ENCODE results near the gene NUCB1. TPM values are rescaled to one million over a fixed set of nuclear protein-coding genes. Genes with fewer than 3 reads are reported as not detected.

The NUCB1 gene
- total RNA-seq (2022; extraction: Qiagen RNA extraction) = 199 to 226 TPM (median 220 TPM) in 5 replicates

DNA sequence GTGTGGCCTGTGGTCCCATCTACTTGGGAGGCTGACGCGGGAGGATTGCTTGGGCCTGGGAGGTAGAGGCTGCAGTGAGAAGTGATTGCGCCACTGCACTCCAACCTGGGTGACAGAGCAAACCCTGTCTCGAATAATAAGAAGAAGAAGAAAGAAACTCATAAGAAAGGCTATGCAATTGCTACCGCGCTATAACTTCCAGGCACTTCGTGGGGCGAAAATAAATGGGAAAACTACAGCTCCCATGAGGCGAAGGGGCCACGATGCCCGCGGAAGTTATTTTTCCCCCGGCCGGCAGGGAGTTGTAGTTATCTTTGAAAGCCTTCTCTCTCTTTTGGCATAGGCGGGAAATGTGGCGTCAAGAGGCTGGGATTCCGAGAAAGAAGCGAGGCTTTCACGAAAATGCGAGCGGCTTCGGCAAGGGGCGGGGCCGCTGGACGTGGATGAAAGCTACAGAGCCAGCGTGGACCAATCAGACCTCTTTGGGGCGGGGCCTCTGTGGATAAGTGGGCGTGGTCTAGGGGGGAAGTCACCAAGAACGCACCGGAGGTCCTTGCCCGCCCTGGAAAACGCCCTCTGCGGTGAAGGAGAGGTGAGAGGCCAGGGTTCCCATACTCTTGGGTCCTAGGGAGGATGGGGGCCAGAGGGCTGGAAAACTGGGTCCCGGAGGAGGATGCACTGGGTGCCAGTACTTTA is at the start of gene NUCB1:
Gene NUCB1 (plus strand): TSS at position 532 of the 696 bp plus-strand sequence. CDS start 485 bp downstream, outside the sequence.

DNA sequence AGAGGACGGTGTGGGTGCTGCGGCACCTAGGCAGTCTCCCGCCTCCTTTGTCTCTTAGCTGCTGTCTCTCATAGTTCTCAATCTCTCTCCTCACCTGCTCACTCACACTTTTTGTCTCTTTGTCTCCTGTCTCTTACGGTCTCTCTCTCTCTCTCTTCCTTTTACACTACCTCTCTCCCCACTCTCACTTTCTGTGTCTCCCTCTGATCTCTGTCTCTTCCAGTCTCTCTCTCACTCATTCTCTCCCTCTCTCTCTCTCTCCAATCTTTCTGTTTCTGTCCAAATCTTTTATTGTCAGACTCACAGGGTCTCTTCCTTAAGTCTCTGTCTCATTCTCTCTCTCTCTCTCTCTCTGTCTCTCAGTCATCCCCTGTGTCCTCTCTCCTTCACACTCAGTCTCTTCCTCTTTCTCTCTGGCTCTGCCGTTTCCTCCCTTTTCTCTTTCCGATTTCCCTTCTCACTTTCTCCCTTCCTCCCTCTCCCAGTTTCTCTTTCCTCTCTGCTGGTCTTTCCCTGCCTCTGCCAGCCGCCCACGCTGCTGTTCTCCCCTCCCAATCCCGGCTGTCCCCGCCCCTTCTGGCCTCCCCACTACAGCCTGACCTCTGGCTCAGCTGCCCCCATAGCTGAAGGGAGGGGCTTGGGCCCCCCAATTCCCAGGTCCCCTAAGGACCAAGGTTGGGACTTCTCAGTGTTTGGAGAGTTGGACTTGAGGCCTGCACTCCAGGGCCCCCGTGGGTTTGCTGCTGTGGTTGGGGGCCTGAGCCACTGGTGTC is 31.8 kb upstream of the NUCB1 start, which contains the start of gene PLEKHA4:
Gene PLEKHA4 (minus strand): TSS at position 504 of the 773 bp plus-strand sequence. CDS start 997 bp downstream, outside the sequence.

DNA sequence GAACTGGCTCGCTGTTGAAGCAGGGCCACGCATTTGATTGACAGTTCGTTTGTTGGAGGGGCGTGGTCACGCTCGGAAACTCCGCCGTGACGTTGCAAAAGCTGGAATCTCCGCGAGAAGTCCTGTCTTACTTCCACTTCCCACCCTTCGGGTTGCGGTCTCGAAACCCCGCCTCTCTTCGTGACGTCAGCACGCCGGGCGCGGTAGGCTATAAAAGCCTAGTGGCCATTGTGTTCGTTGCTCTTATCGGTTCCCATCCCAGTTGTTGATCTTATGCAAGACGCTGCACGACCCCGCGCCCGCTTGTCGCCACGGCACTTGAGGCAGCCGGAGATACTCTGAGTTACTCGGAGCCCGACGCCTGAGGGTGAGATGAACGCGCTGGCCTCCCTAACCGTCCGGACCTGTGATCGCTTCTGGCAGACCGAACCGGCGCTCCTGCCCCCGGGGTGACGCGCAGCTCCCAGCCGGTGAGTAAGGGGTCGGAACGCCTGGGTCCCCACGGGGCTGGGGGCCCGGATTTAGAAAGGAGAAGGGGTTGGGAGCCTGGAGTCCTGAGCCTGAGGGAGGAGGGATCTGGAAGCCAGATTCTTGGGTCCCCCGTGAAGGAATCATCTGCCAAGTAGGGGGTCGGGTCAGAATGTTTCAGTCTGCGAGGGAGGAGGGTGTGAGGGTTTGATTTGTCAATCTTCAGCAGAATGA is 27.8 kb upstream of the NUCB1 start, which contains the start of gene PPP1R15A:
Gene PPP1R15A (plus strand): TSS at position 240 of the 702 bp plus-strand sequence. CDS start 813 bp downstream, outside the sequence.

GRCh38 chr19:48933382-48933932 is 33.3 kb downstream of the NUCB1 start, which contains the start of gene DHDH:
Gene DHDH (plus strand): TSS chr19:48933699. CDS start chr19:48933722, 23 bp downstream.

DNA sequence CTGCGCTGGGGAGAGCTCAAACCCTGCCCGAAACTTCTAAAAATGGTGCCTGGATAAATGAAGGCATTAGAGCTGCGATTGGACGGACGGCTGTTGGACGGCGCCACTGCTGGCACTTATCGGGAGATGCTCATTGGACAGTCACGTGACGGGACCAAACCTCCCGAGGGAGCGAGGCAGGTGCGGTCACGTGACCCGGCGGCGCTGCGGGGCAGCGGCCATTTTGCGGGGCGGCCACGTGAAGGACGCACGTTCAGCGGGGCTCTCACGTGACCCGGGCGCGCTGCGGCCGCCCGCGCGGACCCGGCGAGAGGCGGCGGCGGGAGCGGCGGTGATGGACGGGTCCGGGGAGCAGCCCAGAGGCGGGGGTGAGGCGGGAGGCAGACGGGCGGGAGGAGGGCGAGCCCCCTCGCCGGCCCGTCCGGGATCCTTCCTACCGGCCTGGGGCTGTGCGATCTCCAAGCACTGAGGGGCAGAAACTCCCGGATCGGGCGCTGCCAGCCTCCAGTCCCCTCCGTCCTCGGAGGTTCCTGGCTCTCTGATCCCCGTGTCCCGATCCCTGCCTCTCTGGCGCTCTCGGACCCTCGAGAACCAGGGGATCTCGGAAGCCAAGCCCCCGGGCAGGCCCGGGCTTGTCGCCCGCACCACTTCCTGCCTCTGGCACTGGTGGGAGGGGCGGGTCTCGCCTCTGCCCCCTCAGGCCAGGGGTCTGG is 54.6 kb downstream of the NUCB1 start, which contains the start of gene BAX:
Gene BAX (plus strand): TSS at position 281 of the 713 bp plus-strand sequence. CDS start 54 bp downstream, at position 335.

GRCh38 chr19:48965040-48965805 is 65.1 kb downstream of the NUCB1 start, which contains the start of gene FTL:
Gene FTL (plus strand): TSS chr19:48965309. CDS start chr19:48965508, 199 bp downstream.

Other genes starting within 250 kb of the NUCB1 start
- 0.17 to 0.30 TPM (median 0.28 TPM) in 4 of 5 replicates, not detected in the other for gene NTN5, start 227.3 kb upstream of the NUCB1 start, total RNA-seq (2022; extraction: Qiagen RNA extraction)
- gene FUT2, start 204.3 kb upstream of the NUCB1 start, total RNA-seq (2022; extraction: Qiagen RNA extraction) = not detected in 5 replicates
- 0.47 to 0.76 TPM (median 0.61 TPM) in 5 replicates for gene MAMSTR, start 180.6 kb upstream of the NUCB1 start, total RNA-seq (2022; extraction: Qiagen RNA extraction)
- 0.32 to 0.65 TPM (median 0.57 TPM) in 5 replicates for gene RASIP1, start 159.7 kb upstream of the NUCB1 start, total RNA-seq (2022; extraction: Qiagen RNA extraction)
- not detected in 5 replicates for gene IZUMO1, start 153.4 kb upstream of the NUCB1 start, total RNA-seq (2022; extraction: Qiagen RNA extraction)
- gene FUT1, start 147.7 kb upstream of the NUCB1 start, total RNA-seq (2022; extraction: Qiagen RNA extraction) = 0.05 to 0.14 TPM (median 0.06 TPM) in 5 replicates
- not detected in 5 replicates for gene FGF21, start 144.8 kb upstream of the NUCB1 start, total RNA-seq (2022; extraction: Qiagen RNA extraction)
- 52.3 to 64.2 TPM (median 60.2 TPM) in 5 replicates for gene BCAT2, start 89.3 kb upstream of the NUCB1 start, total RNA-seq (2022; extraction: Qiagen RNA extraction)
- gene HSD17B14, start 63.8 kb upstream of the NUCB1 start, total RNA-seq (2022; extraction: Qiagen RNA extraction) = 12.0 to 18.1 TPM (median 15.2 TPM) in 5 replicates
- 1.7 to 2.3 TPM (median 1.9 TPM) in 5 replicates for gene PLEKHA4, start 31.7 kb upstream of the NUCB1 start, total RNA-seq (2022; extraction: Qiagen RNA extraction)
- 82.7 to 145 TPM (median 110 TPM) in 5 replicates for gene PPP1R15A, start 27.9 kb upstream of the NUCB1 start, total RNA-seq (2022; extraction: Qiagen RNA extraction)
- gene TULP2, start 1.6 kb upstream of the NUCB1 start, total RNA-seq (2022; extraction: Qiagen RNA extraction) = not detected in 5 replicates
- 1.3 to 1.7 TPM (median 1.5 TPM) in 5 replicates for gene DHDH, start 33.4 kb downstream of the NUCB1 start, total RNA-seq (2022; extraction: Qiagen RNA extraction)
- gene BAX, start 54.6 kb downstream of the NUCB1 start, total RNA-seq (2022; extraction: Qiagen RNA extraction) = 293 to 394 TPM (median 360 TPM) in 5 replicates
- 17,379 to 25,407 TPM (median 19,575 TPM) in 5 replicates for gene FTL, start 65.0 kb downstream of the NUCB1 start, total RNA-seq (2022; extraction: Qiagen RNA extraction)
- gene GYS1, start 93.0 kb downstream of the NUCB1 start, total RNA-seq (2022; extraction: Qiagen RNA extraction) = 19.0 to 21.9 TPM (median 19.6 TPM) in 5 replicates
- gene RUVBL2, start 93.6 kb downstream of the NUCB1 start, total RNA-seq (2022; extraction: Qiagen RNA extraction) = 223 to 246 TPM (median 237 TPM) in 5 replicates
- not detected in 5 replicates for gene LHB, start 116.8 kb downstream of the NUCB1 start, total RNA-seq (2022; extraction: Qiagen RNA extraction)
- gene CGB3, start 124.0 kb downstream of the NUCB1 start, total RNA-seq (2022; extraction: Qiagen RNA extraction) = 0.20 to 0.42 TPM in 2 of 5 replicates, not detected in the others
- gene CGB2, start 131.6 kb downstream of the NUCB1 start, total RNA-seq (2022; extraction: Qiagen RNA extraction) = 0.33 to 0.71 TPM (median 0.35 TPM) in 4 of 5 replicates, not detected in the other
- gene CGB1, start 136.6 kb downstream of the NUCB1 start, total RNA-seq (2022; extraction: Qiagen RNA extraction) = 0.13 to 1.3 TPM (median 0.20 TPM) in 3 of 5 replicates, not detected in the others
- 0.60 to 1.9 TPM (median 0.88 TPM) in 5 replicates for gene CGB5, start 143.5 kb downstream of the NUCB1 start, total RNA-seq (2022; extraction: Qiagen RNA extraction)
- 2.9 to 5.0 TPM (median 4.8 TPM) in 5 replicates for gene CGB8, start 148.8 kb downstream of the NUCB1 start, total RNA-seq (2022; extraction: Qiagen RNA extraction)
- gene CGB7, start 157.4 kb downstream of the NUCB1 start, total RNA-seq (2022; extraction: Qiagen RNA extraction) = 0.40 to 0.86 TPM (median 0.59 TPM) in 5 replicates
- 0.46 to 0.58 TPM (median 0.51 TPM) in 5 replicates for gene NTF4, start 164.5 kb downstream of the NUCB1 start, total RNA-seq (2022; extraction: Qiagen RNA extraction)
- 0.02 TPM in 1 of 5 replicates, not detected in the others for gene KCNA7, start 172.4 kb downstream of the NUCB1 start, total RNA-seq (2022; extraction: Qiagen RNA extraction)
- gene SNRNP70, start 185.1 kb downstream of the NUCB1 start, total RNA-seq (2022; extraction: Qiagen RNA extraction) = 298 to 347 TPM (median 346 TPM) in 5 replicates
- gene LIN7B, start 214.1 kb downstream of the NUCB1 start, total RNA-seq (2022; extraction: Qiagen RNA extraction) = 3.8 to 8.2 TPM (median 6.6 TPM) in 5 replicates
- gene C19orf73, start 218.8 kb downstream of the NUCB1 start, total RNA-seq (2022; extraction: Qiagen RNA extraction) = 1.1 to 2.3 TPM (median 1.9 TPM) in 5 replicates
- gene PPFIA3, start 219.2 kb downstream of the NUCB1 start, total RNA-seq (2022; extraction: Qiagen RNA extraction) = 5.9 to 8.9 TPM (median 8.8 TPM) in 5 replicates

Measured in A549 treated with CORT108297 at 1 μM for 4 hours (cell line).